Hepatocyte (in vitro differentiated cells): ENCODE measurements around the gene SWAP70. TPM values are rescaled to one million over a fixed set of nuclear protein-coding genes. Genes with fewer than 3 reads are reported as not detected.
A peak's percentile ranks its signal among the peaks of the same experiment; 100 is the strongest.

ENCODE experiments used
- DNase-seq: peaks from one replicate; pipeline ENCODE4 v3.0.0-alpha.2; 2016; ENCODE audit warnings: low spot score
- H2AFZ ChIP-seq: fragments of 200-600 bp; sonication (generic); 2 replicates; pipeline ENCODE4 v1.6.0; 2016; ENCODE audit warnings: antibody characterized with exemption, mild to moderate bottlenecking
- H3K27ac ChIP-seq: fragments of 200-600 bp; sonication (generic); 2 replicates; pipeline ENCODE4 v1.5.1; 2016; ENCODE audit warnings: mild to moderate bottlenecking
- H3K27me3 ChIP-seq: fragments of 200-600 bp; sonication (generic); 2 replicates; pipeline ENCODE4 v1.6.1; 2016
- H3K36me3 ChIP-seq: fragments of 200-600 bp; sonication (generic); replicated peaks from 2 replicates; pipeline ENCODE4 v1.5.1; 2016; ENCODE audit warnings: low read depth; ENCODE audit not compliant: insufficient read depth
- H3K4me1 ChIP-seq: fragments of 200-600 bp; sonication (generic); 2 replicates; pipeline ENCODE4 v1.5.1; 2016; ENCODE audit warnings: mild to moderate bottlenecking, moderate library complexity; ENCODE audit not compliant: insufficient read depth
- H3K4me2 ChIP-seq: fragments of 200-600 bp; sonication (generic); 2 replicates; pipeline ENCODE4 v1.6.0; 2016
- H3K4me3 ChIP-seq: fragments of 200-600 bp; sonication (generic); 2 replicates; pipeline ENCODE4 v1.5.1; 2016; ENCODE audit warnings: mild to moderate bottlenecking
- H3K79me2 ChIP-seq: fragments of 200-600 bp; sonication (generic); 2 replicates; pipeline ENCODE4 v1.6.0; 2017; ENCODE audit warnings: mild to moderate bottlenecking
- H3K9me2 ChIP-seq: fragments of 200-600 bp; sonication (generic); replicated peaks from 2 replicates; pipeline ENCODE4 v1.6.0; 2017; ENCODE audit warnings: mild to moderate bottlenecking; ENCODE audit not compliant: insufficient read depth
- H3K9me3 ChIP-seq: fragments of 200-600 bp; sonication (generic); 2 replicates; pipeline ENCODE4 v1.5.1; 2016; ENCODE audit warnings: low read depth, mild to moderate bottlenecking
- H4K20me1 ChIP-seq: fragments of 200-600 bp; sonication (generic); 2 replicates; pipeline ENCODE4 v1.6.0; 2016; ENCODE audit warnings: mild to moderate bottlenecking; ENCODE audit not compliant: insufficient read depth, poor library complexity, severe bottlenecking
- EZH2 ChIP-seq: fragments of 200-600 bp; sonication (generic); IDR thresholded peaks from 2 replicates; pipeline ENCODE4 v1.6.1; 2016; ENCODE audit warnings: antibody characterized with exemption, mild to moderate bottlenecking, borderline replicate concordance
- EZH2phosphoT487 ChIP-seq: fragments of 200-600 bp; sonication (generic); IDR thresholded peaks from one replicate; pipeline ENCODE4 v1.6.1; 2018; ENCODE audit warnings: antibody characterized with exemption, mild to moderate bottlenecking, low read depth, moderate library complexity; ENCODE audit not compliant: unreplicated experiment, severe bottlenecking
- WGBS: methylation state at CpG from one replicate; pipeline ENCODE4 v1.1.6; 2016; ENCODE audit warnings: low lambda C conversion rate; ENCODE audit errors: missing lambda C conversion rate; 5-methylcytosine and 5-hydroxymethylcytosine counted together
- polyA plus RNA-seq: library from polyadenylated mRNA; unstranded; fragments of >200 nt; fragmentation: Nextera tagmentation; extraction: Ambion mirVana; gene quantifications from 2 replicates; pipeline ENCODE4 v1.2.1, GENCODE V29; 2016
- total RNA-seq: library from RNA; depleted of rRNA; stranded (reverse); fragments of >200 nt; gene quantifications from 2 replicates; pipeline ENCODE4 v1.2.3, GENCODE V29; 2014
- TF ChIP-seq, protein P1 (sequence below): fragments of 200-600 bp; sonication (generic); IDR thresholded peaks from 2 replicates; pipeline ENCODE4 v1.5.1; 2016; ENCODE audit warnings: antibody characterized with exemption, mild to moderate bottlenecking; ENCODE audit not compliant: poor library complexity

Gene SWAP70
- total and polyA plus RNA-seq, 2 experiments from 2014 or later, result 15.6 to 17.3 TPM

DNA sequence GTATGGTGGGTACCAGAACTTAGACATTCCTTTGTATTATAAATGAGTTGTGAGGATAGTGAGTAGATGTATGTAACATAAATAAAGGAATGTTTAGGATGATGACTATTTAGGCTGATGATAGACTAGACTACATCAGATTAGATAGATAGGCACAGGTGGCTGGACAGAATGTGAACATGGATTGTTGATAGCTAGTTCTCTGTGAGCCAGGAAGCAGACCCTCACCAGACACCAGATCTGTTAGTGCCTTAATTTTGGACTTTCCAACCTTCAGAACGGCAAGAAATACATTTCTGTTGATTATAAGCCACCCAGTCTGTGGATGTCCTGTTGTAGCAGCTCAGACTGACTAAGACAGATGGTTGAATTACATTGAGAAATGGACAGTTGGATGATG, 99.4 kb downstream of the SWAP70 start:
- no peaks in the 10 kb centered on the region for H3K27me3 ChIP-seq
- peaks cover 8% of the 10 kb centered on the region for H3K79me2 ChIP-seq
- no peak overlapping the region for H3K4me3 ChIP-seq
- H3K9me2 ChIP-seq, result no peaks in the 10 kb centered on the region
- H3K9me3 ChIP-seq, result no peaks in the 10 kb centered on the region
- TF ChIP-seq EZH2 (no peak), EZH2phosphoT487 (no peak)
- TF ChIP-seq, protein P1, sequence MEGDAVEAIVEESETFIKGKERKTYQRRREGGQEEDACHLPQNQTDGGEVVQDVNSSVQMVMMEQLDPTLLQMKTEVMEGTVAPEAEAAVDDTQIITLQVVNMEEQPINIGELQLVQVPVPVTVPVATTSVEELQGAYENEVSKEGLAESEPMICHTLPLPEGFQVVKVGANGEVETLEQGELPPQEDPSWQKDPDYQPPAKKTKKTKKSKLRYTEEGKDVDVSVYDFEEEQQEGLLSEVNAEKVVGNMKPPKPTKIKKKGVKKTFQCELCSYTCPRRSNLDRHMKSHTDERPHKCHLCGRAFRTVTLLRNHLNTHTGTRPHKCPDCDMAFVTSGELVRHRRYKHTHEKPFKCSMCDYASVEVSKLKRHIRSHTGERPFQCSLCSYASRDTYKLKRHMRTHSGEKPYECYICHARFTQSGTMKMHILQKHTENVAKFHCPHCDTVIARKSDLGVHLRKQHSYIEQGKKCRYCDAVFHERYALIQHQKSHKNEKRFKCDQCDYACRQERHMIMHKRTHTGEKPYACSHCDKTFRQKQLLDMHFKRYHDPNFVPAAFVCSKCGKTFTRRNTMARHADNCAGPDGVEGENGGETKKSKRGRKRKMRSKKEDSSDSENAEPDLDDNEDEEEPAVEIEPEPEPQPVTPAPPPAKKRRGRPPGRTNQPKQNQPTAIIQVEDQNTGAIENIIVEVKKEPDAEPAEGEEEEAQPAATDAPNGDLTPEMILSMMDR, result no peak
- no peak overlapping the region for H3K27ac ChIP-seq
- H3K36me3 ChIP-seq, result no peaks in the 10 kb centered on the region
- H3K4me1 ChIP-seq, result peaks cover 24% of the 10 kb centered on the region
- H2AFZ ChIP-seq, result no peak overlapping the region
- WGBS, result 82% methylated on average over 1 of the region's 1 CpG
- DNase-seq, result no peak
- no peak overlapping the region for H3K4me2 ChIP-seq
- H4K20me1 ChIP-seq, result no peaks in the 10 kb centered on the region

DNA sequence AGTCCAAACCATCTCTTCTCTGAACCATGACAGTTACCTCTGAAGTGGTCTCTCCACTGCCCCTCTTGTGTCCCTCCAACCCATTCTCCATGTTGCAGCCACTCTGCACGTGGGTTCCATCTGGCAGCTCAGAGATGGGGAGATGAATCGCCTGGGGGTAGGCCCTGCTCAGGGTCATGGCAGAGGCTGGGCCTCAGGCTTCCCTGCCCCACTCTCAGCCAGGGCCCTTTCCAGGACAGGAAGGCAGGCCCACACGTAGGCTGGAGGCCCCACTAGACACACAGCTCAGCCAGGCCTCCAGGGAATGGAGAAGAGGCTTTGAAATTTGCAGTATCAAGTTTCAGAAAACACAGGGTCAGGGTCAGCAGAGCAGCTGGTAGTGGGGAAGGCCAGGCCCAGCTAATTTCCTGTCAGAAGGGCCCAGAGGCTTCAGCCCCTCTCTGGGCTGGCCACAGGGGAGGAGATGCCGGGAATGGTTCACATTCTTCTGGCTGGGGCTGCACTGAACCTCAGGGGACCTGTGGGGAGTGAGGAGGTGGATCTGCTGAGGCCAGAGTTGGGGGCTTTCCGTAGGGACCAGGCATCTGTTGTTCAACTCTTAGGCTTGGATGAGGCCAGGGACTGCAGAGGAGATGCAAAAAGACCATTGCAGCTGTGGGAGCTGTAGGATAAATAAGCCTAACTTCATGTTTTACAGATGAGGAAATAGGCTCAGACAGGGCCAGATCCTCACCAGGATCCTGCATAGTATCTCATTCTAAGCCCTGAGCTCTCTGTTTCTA, 101.6 kb downstream of the SWAP70 start:
- Histone ChIP-seq H4K20me1 (no peaks in the 10 kb centered on the region), H3K27me3 (no peaks in the 10 kb centered on the region), H3K9me3 (no peaks in the 10 kb centered on the region), H2AFZ (no peak overlapping the region), H3K9me2 (no peaks in the 10 kb centered on the region), H3K4me1 (peaks cover 10% of the 10 kb centered on the region), H3K4me2 (no peak overlapping the region), H3K27ac (peak overlapping the region; percentile 88), H3K79me2 (peaks cover 8% of the 10 kb centered on the region), H3K36me3 (no peaks in the 10 kb centered on the region), H3K4me3 (no peak overlapping the region)
- TF ChIP-seq, protein P1, result no peak
- no peak for TF ChIP-seq EZH2
- peak; percentile 55 for DNase-seq
- 44% methylated on average over 5 of the region's 5 CpGs for WGBS

DNA sequence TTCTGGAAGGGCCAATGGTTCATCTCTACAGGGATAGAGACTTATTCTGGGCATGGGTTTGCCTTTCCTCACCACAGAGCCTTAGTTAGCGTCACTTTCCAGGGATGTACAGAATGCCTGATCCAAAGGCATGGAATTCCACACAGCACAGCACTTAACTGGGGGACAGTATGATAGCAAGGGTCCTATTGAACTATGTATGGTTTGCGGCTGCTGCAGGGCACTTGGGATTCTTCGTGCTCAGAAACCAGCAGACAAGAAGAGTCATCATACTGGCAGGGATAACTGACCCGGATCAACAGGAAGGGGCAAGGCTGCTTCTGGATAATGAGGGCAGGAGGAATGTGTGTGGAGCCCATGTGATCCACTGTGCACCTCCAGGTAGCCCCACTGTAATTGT, 105.7 kb downstream of the SWAP70 start:
- Histone ChIP-seq H3K9me3 (no peaks in the 10 kb centered on the region), H3K4me3 (no peak overlapping the region), H3K4me1 (peaks cover 7% of the 10 kb centered on the region), H3K4me2 (no peak overlapping the region), H3K27me3 (no peaks in the 10 kb centered on the region), H3K27ac (no peak overlapping the region), H2AFZ (no peak overlapping the region), H4K20me1 (no peaks in the 10 kb centered on the region), H3K36me3 (no peaks in the 10 kb centered on the region), H3K9me2 (no peaks in the 10 kb centered on the region), H3K79me2 (no peaks in the 10 kb centered on the region)
- 91% methylated on average over 4 of the region's 4 CpGs for WGBS
- DNase-seq, result no peak
- TF ChIP-seq EZH2phosphoT487, result no peak

DNA sequence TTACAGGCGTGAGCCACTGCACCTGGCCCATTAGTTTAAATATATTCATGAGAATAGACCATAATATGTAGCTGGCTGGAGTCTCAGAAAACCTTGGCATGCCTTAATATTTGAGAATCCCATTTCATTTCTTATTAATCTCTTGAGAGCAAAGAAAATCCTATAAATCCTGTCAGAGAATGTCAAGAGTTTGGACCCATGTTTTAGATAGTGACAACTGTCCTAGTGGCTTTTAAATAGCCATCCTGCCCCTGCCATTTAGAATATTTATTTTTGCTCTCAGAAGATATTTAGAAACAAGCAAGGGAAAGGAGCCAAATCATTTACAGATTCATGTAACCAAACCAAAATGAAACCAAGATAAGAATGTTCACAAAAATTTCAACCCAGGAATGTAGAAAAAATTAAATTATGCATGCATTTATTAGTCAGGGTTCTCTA, 107.2 kb downstream of the SWAP70 start:
- Histone ChIP-seq H3K36me3 (no peaks in the 10 kb centered on the region), H3K9me2 (no peaks in the 10 kb centered on the region), H3K4me2 (no peak overlapping the region), H2AFZ (no peak overlapping the region), H3K27ac (no peak overlapping the region), H3K27me3 (no peaks in the 10 kb centered on the region), H3K79me2 (no peaks in the 10 kb centered on the region), H3K9me3 (no peaks in the 10 kb centered on the region), H4K20me1 (no peaks in the 10 kb centered on the region), H3K4me3 (no peak overlapping the region), H3K4me1 (peaks cover 6% of the 10 kb centered on the region)
- TF ChIP-seq, protein P1, result no peak
- no peak for TF ChIP-seq EZH2phosphoT487
- 100% methylated on average over 1 of the region's 1 CpG for WGBS
- no peak for DNase-seq
